HG02759 (cell line): Measurements from ENCODE around the gene WRNIP1.

Experiments
- ATAC-seq: cut with Tn5 transposase; IDR thresholded peaks from one replicate; pipeline ENCODE4 v1.9.1; 2021; ENCODE audit warnings: mild to moderate bottlenecking, moderate library complexity; ENCODE audit not compliant: unreplicated experiment

Gene WRNIP1

GRCh38 chr6:2803731-2804429, 38.7 kb downstream of the WRNIP1 start:
- no peak for ATAC-seq

DNA sequence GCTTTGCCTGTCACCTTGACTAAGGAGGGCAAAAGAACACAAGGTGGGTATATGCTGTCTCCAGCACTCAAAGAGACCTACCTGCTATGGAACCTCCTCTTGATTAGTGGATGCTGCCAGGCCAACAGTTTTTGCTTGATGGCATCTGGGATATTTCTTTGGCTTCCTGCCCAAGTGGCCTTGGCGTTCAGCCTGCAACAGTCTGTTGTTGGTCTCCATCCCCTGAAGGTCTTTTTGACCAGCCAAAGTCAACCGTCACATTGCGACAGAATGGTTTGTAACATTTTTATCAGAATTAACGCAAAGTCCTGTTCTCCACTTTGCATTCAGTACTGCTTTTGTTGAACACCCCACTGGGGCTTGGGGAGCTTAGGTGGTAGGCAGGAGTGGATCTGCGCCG, 39.3 kb downstream of the WRNIP1 start:
- ATAC-seq = no peak

DNA sequence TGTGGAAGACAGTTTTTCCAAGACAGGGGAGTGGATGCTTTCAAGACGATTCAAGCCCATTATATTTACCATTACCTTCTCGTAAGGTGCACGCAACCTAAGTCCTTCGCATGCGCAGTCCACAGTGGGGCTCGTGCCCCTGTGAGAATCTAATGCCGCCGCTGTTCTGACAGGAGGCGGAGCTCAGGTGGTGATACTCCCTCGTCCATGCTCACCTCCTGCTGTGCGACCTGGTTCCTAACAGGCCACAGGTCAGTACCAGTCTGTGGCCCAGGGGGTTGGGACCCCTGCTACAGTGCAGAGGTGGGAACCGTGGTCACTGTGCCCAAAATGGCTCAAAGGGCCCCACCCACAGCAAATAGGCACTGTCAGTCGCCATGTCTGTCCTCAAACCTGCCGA, 39.8 kb downstream of the WRNIP1 start:
- no peak for ATAC-seq

DNA sequence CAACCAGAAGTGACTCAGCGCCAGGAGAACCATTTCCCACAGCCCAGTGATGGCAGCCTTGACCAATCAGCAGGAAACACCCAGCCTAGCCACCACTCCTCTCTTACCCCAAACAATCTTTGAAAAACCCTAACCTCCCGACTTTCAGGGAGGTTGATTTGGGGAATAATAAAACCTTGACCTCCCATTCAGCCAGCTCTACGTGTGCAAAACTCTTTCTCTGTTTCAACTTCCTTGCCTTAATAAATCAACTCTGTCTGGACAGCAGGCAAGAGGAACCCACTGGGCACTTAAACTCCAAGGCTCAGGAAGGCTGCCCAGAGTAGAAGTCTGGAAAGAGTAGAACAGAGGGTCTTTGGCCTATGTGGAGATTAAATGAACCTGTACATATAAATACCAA, 41.5 kb downstream of the WRNIP1 start:
- no peak for ATAC-seq

DNA sequence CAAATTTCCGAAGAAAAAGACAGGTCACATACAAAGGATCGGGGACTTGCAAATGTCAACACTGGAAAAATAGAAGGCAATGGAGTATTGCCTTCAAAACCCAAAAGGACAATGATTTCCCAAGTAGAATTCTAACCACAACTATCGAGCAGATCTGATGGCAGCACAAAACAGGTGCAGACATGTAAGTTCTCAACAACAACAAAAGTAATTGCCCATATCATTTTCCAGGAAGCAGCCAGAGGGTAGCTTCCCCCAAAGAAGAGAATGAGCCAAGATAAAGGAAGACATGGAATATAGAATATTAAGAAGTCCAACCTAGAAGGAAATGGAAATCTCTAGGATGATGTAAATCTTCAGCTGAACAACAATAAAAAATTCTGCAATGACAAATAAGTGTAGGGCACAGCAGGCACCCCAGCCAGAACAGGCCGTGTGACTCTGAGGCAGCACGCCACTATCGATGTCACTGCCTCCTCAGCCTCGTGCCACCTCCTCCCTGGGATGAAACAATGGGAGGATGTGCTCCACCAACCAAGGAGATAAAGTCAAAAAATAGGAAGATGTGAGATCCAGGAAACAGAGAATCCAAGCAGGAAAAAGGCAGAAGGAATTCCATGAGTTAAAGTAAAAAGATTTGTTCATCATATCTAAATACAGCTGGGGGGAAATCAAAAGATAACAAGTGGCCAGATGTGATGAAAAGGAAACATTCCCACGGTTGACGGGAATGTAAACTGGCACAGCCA, 42.3 kb downstream of the WRNIP1 start:
- no peak for ATAC-seq

DNA sequence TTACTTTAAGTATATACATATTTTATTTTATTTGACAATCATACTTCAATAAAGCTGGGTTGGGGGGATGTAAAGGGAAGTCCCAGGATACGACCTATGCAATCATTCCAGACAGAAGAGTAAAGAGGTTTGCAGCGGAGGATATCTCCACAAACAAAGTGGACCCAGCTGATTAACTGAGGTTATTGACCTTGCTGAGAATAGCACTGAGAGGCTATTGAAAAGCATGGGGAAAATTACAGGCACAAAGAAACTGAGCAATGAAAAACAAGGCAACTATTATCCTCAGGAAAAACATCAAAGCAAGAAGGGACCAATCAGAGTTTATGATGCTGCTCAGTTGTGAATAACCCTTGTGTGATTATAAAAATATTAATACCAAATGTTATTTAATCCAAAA, 43.8 kb downstream of the WRNIP1 start:
- ATAC-seq = no peak

GRCh38 chr6:2810092-2810671, 45.0 kb downstream of the WRNIP1 start:
- no peak for ATAC-seq

- no peak for ATAC-seq
Measured at GRCh38 chr6:2812695-2813094, 47.5 kb downstream of the WRNIP1 start.

DNA sequence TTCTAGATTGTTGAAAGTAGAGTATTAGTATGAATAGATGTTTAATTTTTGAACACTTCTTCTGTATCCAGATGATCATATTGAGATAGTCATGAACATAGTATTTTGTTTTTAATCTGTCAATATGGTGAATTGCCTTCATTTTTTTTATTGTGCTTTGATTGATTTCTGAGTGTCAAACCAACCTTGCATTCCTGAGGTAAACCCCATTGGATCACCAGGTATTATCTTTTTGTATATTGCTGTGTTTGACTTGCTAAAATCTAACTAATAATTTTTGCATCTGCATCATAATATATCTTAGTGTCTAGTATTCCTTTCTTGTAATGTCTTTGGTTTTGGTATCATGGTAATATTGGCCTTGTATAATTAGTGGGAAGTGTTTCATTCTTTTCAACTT, 51.0 kb downstream of the WRNIP1 start:
- no peak for ATAC-seq

DNA sequence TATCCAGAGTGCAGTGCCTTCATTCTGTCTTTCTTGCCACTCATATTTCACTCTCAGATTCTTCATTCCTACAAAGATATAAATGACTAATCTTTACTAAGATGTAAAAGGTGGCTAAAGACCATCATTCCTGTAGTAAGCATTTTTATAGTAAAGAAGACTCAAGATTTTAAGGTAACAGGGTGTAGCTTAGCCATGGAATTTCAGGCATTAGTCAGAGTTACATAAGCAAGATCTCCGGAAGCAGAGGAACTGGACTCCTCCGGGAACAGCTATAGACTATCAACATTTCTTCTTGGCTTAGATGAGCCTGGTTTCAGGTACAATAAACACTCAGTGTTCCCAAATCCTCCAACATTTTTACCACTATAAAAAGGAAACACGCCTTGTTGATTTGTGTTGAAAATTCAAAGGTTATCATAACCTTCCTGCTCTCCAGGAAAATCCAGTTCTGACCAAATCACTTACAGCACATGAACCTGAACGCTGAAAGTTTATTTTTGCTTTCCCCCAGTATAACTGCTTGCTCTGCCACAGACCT, 52.8 kb downstream of the WRNIP1 start:
- ATAC-seq = no peak

- no peak for ATAC-seq
Measured at GRCh38 chr6:2818593-2818992, 53.4 kb downstream of the WRNIP1 start.

GRCh38 chr6:2819115-2819514, 53.9 kb downstream of the WRNIP1 start:
- no peak for ATAC-seq

GRCh38 chr6:2819978-2820377, 54.8 kb downstream of the WRNIP1 start:
- ATAC-seq = no peak

- ATAC-seq = no peak
Measured at GRCh38 chr6:2820415-2820814, 55.2 kb downstream of the WRNIP1 start.

- no peak for ATAC-seq
Measured at GRCh38 chr6:2821554-2821953, 56.4 kb downstream of the WRNIP1 start.

GRCh38 chr6:2823104-2823850, 58.1 kb downstream of the WRNIP1 start:
- ATAC-seq = no peak

- ATAC-seq = no peak
Measured at GRCh38 chr6:2826131-2826530, 60.9 kb downstream of the WRNIP1 start.

GRCh38 chr6:2827142-2827541, 61.9 kb downstream of the WRNIP1 start:
- ATAC-seq = no peak

DNA sequence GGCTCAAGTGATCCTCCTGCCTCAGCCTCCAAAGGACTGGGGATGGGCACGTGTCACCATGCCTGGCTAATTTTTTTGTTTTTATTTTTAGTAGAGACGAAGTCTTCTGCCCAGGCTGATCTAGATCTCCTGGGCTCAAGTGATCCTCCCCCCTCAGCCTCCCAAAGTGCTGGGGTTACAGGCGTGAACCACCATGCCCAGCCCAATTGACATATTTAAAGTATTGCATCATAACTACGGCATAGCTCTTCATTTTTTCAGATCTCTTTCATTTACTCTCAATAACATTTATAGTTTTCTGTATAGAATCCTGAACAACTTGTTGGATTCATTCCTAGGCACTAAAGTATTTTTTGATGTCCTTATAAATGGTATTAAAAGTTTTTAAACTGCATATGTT, 63.4 kb downstream of the WRNIP1 start:
- no peak for ATAC-seq

- ATAC-seq = no peak
Measured at GRCh38 chr6:2829253-2829652, 64.1 kb downstream of the WRNIP1 start.

- no peak for ATAC-seq
Measured at GRCh38 chr6:2830183-2830582, 65.0 kb downstream of the WRNIP1 start.
